ENCODE data around the gene PGBD1. TPM values are rescaled to one million over a fixed set of nuclear protein-coding genes. Genes with fewer than 3 reads are reported as not detected.

The PGBD1 gene
- total and polyA plus RNA-seq, 2 experiments from 2014 or later = 7.5 to 10.5 TPM

DNA sequence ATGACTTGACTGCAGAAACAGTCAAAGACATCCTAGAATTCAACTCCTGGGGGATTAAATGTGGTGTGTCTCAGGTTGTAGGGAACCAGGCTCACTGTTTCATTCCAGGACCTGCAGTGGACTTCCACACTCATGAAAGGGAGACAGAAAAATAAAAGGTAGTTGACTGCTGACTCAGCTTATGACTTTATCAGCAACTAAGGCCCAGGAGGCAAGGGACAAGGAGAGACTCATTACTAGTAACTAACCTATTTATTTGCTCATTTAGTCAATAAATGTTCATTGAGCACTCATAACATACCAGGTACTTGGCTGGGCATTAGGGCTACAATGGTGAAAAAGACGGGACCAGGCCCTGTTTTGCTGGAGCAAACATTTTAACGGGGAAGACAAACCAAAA is 51.7 kb downstream of the PGBD1 start:
- H3K4me1 Mint-ChIP-seq = peaks cover 9% of the 10 kb centered on the region
- no peaks in the 10 kb centered on the region for H3K27me3 Mint-ChIP-seq (ENCODE audit: insufficient read depth, low read depth, poor library complexity)

More for the DNA sequence above, 51.7 kb downstream of the PGBD1 start:
- no peaks in the 10 kb centered on the region; the same call in 1 of the 2 replicates for H3K36me3 ChIP-seq (ENCODE audit: insufficient read depth)
- no peak overlapping the region for H3K27ac ChIP-seq (ENCODE audit: low read depth)
- H3K9me2 ChIP-seq (ENCODE audit: insufficient read depth) = no peaks in the 10 kb centered on the region
- H3K27ac Mint-ChIP-seq = no peak overlapping the region
- no peak overlapping the region for H3K4me3 ChIP-seq
- peaks cover 15% of the 10 kb centered on the region for H3K9me3 Mint-ChIP-seq
- H4K20me1 ChIP-seq (replicated peaks; ENCODE audit: insufficient read depth) = no peaks in the 10 kb centered on the region
- H3K4me2 ChIP-seq = no peak overlapping the region
- TF ChIP-seq POLR2AphosphoS5 (IDR thresholded peaks at IDR 0.05; ENCODE audit: low read depth) (no peak), JUNB (IDR thresholded peaks at IDR 0.05; ENCODE audit: unreplicated experiment) (no peak), EZH2 (IDR thresholded peaks at IDR 0.05; ENCODE audit: low read depth, unreplicated experiment) (no peak), EZH2phosphoT487 (IDR thresholded peaks at IDR 0.05; ENCODE audit: unreplicated experiment) (no peak), STAT1 (IDR thresholded peaks at IDR 0.05; ENCODE audit: unreplicated experiment) (no peak), CREB1 (CRISPR knock-in tag; IDR thresholded peaks at IDR 0.05; ENCODE audit: low read depth) (no peak)
- TF ChIP-seq, protein P1, sequence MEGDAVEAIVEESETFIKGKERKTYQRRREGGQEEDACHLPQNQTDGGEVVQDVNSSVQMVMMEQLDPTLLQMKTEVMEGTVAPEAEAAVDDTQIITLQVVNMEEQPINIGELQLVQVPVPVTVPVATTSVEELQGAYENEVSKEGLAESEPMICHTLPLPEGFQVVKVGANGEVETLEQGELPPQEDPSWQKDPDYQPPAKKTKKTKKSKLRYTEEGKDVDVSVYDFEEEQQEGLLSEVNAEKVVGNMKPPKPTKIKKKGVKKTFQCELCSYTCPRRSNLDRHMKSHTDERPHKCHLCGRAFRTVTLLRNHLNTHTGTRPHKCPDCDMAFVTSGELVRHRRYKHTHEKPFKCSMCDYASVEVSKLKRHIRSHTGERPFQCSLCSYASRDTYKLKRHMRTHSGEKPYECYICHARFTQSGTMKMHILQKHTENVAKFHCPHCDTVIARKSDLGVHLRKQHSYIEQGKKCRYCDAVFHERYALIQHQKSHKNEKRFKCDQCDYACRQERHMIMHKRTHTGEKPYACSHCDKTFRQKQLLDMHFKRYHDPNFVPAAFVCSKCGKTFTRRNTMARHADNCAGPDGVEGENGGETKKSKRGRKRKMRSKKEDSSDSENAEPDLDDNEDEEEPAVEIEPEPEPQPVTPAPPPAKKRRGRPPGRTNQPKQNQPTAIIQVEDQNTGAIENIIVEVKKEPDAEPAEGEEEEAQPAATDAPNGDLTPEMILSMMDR (conservative IDR thresholded peaks at IDR 0.05; ENCODE audit: low read depth in 2 of 2) = no peak
- TF ChIP-seq, protein P2, sequence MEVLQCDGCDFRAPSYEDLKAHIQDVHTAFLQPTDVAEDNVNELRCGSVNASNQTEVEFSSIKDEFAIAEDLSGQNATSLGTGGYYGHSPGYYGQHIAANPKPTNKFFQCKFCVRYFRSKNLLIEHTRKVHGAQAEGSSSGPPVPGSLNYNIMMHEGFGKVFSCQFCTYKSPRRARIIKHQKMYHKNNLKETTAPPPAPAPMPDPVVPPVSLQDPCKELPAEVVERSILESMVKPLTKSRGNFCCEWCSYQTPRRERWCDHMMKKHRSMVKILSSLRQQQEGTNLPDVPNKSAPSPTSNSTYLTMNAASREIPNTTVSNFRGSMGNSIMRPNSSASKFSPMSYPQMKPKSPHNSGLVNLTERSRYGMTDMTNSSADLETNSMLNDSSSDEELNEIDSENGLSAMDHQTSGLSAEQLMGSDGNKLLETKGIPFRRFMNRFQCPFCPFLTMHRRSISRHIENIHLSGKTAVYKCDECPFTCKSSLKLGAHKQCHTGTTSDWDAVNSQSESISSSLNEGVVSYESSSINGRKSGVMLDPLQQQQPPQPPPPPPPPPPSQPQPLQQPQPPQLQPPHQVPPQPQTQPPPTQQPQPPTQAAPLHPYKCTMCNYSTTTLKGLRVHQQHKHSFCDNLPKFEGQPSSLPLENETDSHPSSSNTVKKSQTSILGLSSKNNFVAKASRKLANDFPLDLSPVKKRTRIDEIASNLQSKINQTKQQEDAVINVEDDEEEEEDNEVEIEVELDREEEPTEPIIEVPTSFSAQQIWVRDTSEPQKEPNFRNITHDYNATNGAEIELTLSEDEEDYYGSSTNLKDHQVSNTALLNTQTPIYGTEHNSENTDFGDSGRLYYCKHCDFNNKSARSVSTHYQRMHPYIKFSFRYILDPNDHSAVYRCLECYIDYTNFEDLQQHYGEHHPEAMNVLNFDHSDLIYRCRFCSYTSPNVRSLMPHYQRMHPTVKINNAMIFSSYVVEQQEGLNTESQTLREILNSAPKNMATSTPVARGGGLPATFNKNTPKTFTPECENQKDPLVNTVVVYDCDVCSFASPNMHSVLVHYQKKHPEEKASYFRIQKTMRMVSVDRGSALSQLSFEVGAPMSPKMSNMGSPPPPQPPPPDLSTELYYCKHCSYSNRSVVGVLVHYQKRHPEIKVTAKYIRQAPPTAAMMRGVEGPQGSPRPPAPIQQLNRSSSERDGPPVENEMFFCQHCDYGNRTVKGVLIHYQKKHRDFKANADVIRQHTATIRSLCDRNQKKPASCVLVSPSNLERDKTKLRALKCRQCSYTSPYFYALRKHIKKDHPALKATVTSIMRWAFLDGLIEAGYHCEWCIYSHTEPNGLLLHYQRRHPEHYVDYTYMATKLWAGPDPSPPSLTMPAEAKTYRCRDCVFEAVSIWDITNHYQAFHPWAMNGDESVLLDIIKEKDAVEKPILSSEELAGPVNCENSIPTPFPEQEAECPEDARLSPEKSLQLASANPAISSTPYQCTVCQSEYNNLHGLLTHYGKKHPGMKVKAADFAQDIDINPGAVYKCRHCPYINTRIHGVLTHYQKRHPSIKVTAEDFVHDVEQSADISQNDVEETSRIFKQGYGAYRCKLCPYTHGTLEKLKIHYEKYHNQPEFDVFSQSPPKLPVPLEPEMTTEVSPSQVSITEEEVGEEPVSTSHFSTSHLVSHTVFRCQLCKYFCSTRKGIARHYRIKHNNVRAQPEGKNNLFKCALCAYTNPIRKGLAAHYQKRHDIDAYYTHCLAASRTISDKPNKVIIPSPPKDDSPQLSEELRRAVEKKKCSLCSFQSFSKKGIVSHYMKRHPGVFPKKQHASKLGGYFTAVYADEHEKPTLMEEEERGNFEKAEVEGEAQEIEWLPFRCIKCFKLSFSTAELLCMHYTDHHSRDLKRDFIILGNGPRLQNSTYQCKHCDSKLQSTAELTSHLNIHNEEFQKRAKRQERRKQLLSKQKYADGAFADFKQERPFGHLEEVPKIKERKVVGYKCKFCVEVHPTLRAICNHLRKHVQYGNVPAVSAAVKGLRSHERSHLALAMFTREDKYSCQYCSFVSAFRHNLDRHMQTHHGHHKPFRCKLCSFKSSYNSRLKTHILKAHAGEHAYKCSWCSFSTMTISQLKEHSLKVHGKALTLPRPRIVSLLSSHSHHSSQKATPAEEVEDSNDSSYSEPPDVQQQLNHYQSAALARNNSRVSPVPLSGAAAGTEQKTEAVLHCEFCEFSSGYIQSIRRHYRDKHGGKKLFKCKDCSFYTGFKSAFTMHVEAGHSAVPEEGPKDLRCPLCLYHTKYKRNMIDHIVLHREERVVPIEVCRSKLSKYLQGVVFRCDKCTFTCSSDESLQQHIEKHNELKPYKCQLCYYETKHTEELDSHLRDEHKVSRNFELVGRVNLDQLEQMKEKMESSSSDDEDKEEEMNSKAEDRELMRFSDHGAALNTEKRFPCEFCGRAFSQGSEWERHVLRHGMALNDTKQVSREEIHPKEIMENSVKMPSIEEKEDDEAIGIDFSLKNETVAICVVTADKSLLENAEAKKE (CRISPR knock-in tag; IDR thresholded peaks at IDR 0.05) = no peak
- TF ChIP-seq, protein P3, sequence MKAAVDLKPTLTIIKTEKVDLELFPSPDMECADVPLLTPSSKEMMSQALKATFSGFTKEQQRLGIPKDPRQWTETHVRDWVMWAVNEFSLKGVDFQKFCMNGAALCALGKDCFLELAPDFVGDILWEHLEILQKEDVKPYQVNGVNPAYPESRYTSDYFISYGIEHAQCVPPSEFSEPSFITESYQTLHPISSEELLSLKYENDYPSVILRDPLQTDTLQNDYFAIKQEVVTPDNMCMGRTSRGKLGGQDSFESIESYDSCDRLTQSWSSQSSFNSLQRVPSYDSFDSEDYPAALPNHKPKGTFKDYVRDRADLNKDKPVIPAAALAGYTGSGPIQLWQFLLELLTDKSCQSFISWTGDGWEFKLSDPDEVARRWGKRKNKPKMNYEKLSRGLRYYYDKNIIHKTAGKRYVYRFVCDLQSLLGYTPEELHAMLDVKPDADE (IDR thresholded peaks at IDR 0.05) = no peak
- TF ChIP-seq, protein P4, sequence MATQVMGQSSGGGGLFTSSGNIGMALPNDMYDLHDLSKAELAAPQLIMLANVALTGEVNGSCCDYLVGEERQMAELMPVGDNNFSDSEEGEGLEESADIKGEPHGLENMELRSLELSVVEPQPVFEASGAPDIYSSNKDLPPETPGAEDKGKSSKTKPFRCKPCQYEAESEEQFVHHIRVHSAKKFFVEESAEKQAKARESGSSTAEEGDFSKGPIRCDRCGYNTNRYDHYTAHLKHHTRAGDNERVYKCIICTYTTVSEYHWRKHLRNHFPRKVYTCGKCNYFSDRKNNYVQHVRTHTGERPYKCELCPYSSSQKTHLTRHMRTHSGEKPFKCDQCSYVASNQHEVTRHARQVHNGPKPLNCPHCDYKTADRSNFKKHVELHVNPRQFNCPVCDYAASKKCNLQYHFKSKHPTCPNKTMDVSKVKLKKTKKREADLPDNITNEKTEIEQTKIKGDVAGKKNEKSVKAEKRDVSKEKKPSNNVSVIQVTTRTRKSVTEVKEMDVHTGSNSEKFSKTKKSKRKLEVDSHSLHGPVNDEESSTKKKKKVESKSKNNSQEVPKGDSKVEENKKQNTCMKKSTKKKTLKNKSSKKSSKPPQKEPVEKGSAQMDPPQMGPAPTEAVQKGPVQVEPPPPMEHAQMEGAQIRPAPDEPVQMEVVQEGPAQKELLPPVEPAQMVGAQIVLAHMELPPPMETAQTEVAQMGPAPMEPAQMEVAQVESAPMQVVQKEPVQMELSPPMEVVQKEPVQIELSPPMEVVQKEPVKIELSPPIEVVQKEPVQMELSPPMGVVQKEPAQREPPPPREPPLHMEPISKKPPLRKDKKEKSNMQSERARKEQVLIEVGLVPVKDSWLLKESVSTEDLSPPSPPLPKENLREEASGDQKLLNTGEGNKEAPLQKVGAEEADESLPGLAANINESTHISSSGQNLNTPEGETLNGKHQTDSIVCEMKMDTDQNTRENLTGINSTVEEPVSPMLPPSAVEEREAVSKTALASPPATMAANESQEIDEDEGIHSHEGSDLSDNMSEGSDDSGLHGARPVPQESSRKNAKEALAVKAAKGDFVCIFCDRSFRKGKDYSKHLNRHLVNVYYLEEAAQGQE (IDR thresholded peaks at IDR 0.05; ENCODE audit: unreplicated experiment) = no peak
- peaks cover 3% of the 10 kb centered on the region; the same call in 1 of the 2 replicates for H3F3A ChIP-seq (replicated peaks; ENCODE audit: low read depth)
- no peak for ATAC-seq
- H3K79me2 ChIP-seq (replicated peaks; ENCODE audit: insufficient read depth) = 0 out of 2 replicates have a peak, but pooled peaks cover 4% of the 10 kb centered on the region
- DNase-seq (ENCODE audit: low spot score) = no peak
- H3K4me3 Mint-ChIP-seq = no peak overlapping the region; the same call in 2 of the 3 replicates
- H3K27me3 ChIP-seq (ENCODE audit: insufficient read depth) = no peaks in the 10 kb centered on the region
- H2AFZ ChIP-seq = no peak overlapping the region
- H3K36me3 Mint-ChIP-seq (ENCODE audit: low read depth) = peaks cover 15% of the 10 kb centered on the region
- peaks cover 9% of the 10 kb centered on the region for H3K4me1 ChIP-seq (ENCODE audit: insufficient read depth)

All from GM23338 (cell line).